Measurements from ENCODE around the gene BACE2. TPM values are rescaled to one million over a fixed set of nuclear protein-coding genes. Genes with fewer than 3 reads are reported as not detected.

BACE2 gene
- total and polyA plus RNA-seq, 2 donors (not counting 1 experiment from before 2014, with no cell fraction given), result 19.5 to 31.5 TPM

- no peak for TF ChIP-seq EZH2 (IDR thresholded peaks at IDR 0.05; ENCODE audit: low read length, missing control alignments)
- TF ChIP-seq CTCF (conservative IDR thresholded peaks at IDR 0.05 in 1 of 2, IDR thresholded peaks at IDR 0.05 in 1 of 2; ENCODE audit: low read depth in 1 of 2, low read length in 2 of 2), result no peak
- Histone ChIP-seq H4K20me1 (ENCODE audit: control insufficient read depth, extremely low read depth, insufficient read depth, low read length) (no peaks in the 10 kb centered on the region), H3K4me3 (replicated peaks in 1 of 4; ENCODE audit: control extremely low read depth in 1 of 4, insufficient read depth in 1 of 4, low read depth in 3 of 4, low read length in 4 of 4) (no peak overlapping the region), H3K9me3 (ENCODE audit: control insufficient read depth, insufficient read depth, low read depth, low read length) (no peaks in the 10 kb centered on the region), H3K27ac (ENCODE audit: insufficient read depth, low read length) (no peak overlapping the region), H2AFZ (ENCODE audit: low read length) (no peak overlapping the region), H3K36me3 (ENCODE audit: control insufficient read depth, insufficient read depth, low read length) (no peaks in the 10 kb centered on the region), H3K4me1 (ENCODE audit: control insufficient read depth, extremely low read depth, insufficient read depth, low read length) (no peaks in the 10 kb centered on the region), H3K4me2 (ENCODE audit: extremely low read depth, insufficient read depth, low read length) (no peak overlapping the region), H3K27me3 (ENCODE audit: control insufficient read depth, insufficient read depth, low read length) (no peaks in the 10 kb centered on the region), H3K79me2 (ENCODE audit: control insufficient read depth, insufficient read depth, low read length) (no peaks in the 10 kb centered on the region), H3K9ac (ENCODE audit: insufficient read depth, low read length) (no peak overlapping the region)
- DNase-seq (ENCODE audit: low read depth in 2 of 2), result no peak
Observed at GRCh38 chr21:41199123-41199522, 31.2 kb downstream of the BACE2 start.

DNA sequence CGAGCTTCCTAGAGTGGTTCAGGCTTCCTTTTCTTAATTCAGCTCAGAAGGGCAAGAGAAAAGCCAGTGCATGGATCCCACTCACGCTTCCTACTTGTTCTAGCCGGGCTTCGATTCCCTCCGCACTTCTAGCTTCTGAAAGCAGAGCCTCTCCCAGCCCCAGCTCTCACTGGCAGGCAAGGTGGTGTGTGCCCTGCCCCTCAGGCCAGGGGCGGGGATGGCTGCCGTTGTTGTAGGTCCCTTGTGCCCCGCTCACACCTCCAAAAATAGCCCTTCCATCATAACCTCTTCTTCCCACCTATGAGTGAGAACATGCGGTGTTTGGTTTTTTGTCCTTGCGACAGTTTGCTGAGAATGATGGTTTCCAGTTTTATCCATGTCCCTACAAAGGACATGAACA, 31.6 kb downstream of the BACE2 start:
- Histone ChIP-seq H3K9ac (ENCODE audit: insufficient read depth, low read length) (no peak overlapping the region), H3K27ac (ENCODE audit: insufficient read depth, low read length) (no peak overlapping the region), H2AFZ (ENCODE audit: low read length) (no peak overlapping the region), H4K20me1 (ENCODE audit: control insufficient read depth, extremely low read depth, insufficient read depth, low read length) (no peaks in the 10 kb centered on the region), H3K27me3 (ENCODE audit: control insufficient read depth, insufficient read depth, low read length) (no peaks in the 10 kb centered on the region), H3K79me2 (ENCODE audit: control insufficient read depth, insufficient read depth, low read length) (no peaks in the 10 kb centered on the region), H3K4me3 (replicated peaks in 1 of 4; ENCODE audit: control extremely low read depth in 1 of 4, insufficient read depth in 1 of 4, low read depth in 3 of 4, low read length in 4 of 4) (no peak overlapping the region), H3K36me3 (ENCODE audit: control insufficient read depth, insufficient read depth, low read length) (no peaks in the 10 kb centered on the region), H3K4me1 (ENCODE audit: control insufficient read depth, extremely low read depth, insufficient read depth, low read length) (no peaks in the 10 kb centered on the region), H3K4me2 (ENCODE audit: extremely low read depth, insufficient read depth, low read length) (no peak overlapping the region), H3K9me3 (ENCODE audit: control insufficient read depth, insufficient read depth, low read depth, low read length) (no peaks in the 10 kb centered on the region)
- no peak for TF ChIP-seq EZH2 (IDR thresholded peaks at IDR 0.05; ENCODE audit: low read length, missing control alignments)
- TF ChIP-seq CTCF (conservative IDR thresholded peaks at IDR 0.05 in 1 of 2, IDR thresholded peaks at IDR 0.05 in 1 of 2; ENCODE audit: low read depth in 1 of 2, low read length in 2 of 2), result no peak
- DNase-seq (ENCODE audit: low read depth in 2 of 2), result no peak

GRCh38 chr21:41201385-41201784, 33.4 kb downstream of the BACE2 start:
- Histone ChIP-seq H3K27me3 (ENCODE audit: control insufficient read depth, insufficient read depth, low read length) (no peaks in the 10 kb centered on the region), H4K20me1 (ENCODE audit: control insufficient read depth, extremely low read depth, insufficient read depth, low read length) (no peaks in the 10 kb centered on the region), H3K9me3 (ENCODE audit: control insufficient read depth, insufficient read depth, low read depth, low read length) (no peaks in the 10 kb centered on the region), H3K27ac (ENCODE audit: insufficient read depth, low read length) (no peak overlapping the region), H2AFZ (ENCODE audit: low read length) (no peak overlapping the region), H3K79me2 (ENCODE audit: control insufficient read depth, insufficient read depth, low read length) (no peaks in the 10 kb centered on the region), H3K4me3 (replicated peaks in 1 of 4; ENCODE audit: control extremely low read depth in 1 of 4, insufficient read depth in 1 of 4, low read depth in 3 of 4, low read length in 4 of 4) (no peak overlapping the region), H3K4me2 (ENCODE audit: extremely low read depth, insufficient read depth, low read length) (no peak overlapping the region), H3K4me1 (ENCODE audit: control insufficient read depth, extremely low read depth, insufficient read depth, low read length) (no peaks in the 10 kb centered on the region), H3K36me3 (ENCODE audit: control insufficient read depth, insufficient read depth, low read length) (no peaks in the 10 kb centered on the region), H3K9ac (ENCODE audit: insufficient read depth, low read length) (no peak overlapping the region)
- TF ChIP-seq EZH2 (IDR thresholded peaks at IDR 0.05; ENCODE audit: low read length, missing control alignments), result no peak
- no peak for TF ChIP-seq CTCF (conservative IDR thresholded peaks at IDR 0.05 in 1 of 2, IDR thresholded peaks at IDR 0.05 in 1 of 2; ENCODE audit: low read depth in 1 of 2, low read length in 2 of 2)
- no peak for DNase-seq (ENCODE audit: low read depth in 2 of 2)

Data from fibroblast of lung (primary cell).